Activated T-helper 1 cell treated with anti-CD3 and anti-CD28 coated beads, Interleukin-2, amount 50 U/mL, for 16 hours (primary cell): ENCODE results near the gene IZUMO4.
"Not testable (repeated sequence)": the region's sequence is repeated elsewhere in the genome, so short reads cannot be mapped to it uniquely, and the experiment has no call there.

Experiments
- DNase-seq, 2 donors: peaks; one replicate each; pipeline ENCODE4 v3.0.0-alpha.2; 2020; ENCODE audit warnings: low read depth in 1 of 2, low spot score in 1 of 2

The IZUMO4 gene

DNA sequence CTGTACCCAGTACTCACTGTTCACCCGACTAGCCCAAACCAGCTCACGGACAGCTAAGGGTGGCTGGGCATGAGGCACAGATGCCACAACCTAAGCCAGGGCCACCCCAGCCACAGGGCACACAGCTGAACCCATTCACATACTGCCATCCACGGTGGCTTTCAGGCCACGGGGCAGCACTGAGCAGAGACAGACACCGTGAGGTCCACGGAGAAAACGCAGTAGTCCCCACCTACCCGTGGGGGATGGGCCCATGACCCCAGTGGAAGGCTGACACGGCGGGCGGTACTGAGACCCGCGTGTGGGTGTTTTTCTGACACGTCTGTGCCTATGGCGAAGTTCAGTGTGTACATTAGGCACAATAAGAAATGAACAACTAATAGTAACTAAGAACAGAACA lies 25.5 kb downstream of the IZUMO4 start:
- no peak for DNase-seq

DNA sequence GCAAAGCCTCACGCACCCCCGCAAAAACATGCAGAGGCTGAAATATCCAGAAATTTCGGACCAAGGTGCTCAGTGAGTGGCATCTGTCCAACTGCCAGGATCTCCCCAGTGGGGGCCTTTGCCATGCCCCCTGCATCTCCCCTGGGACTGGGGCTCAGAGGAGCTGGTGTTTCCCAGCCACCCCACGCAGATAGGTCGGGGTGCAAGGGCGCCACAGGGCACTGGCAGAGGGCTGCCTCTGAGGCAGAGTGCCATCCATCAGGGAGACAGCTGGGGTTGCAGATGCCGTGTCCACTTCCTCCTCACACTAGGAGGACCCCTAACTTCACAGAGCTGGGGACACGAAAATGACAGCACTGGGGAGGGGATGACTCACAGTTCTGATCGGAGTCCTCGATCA lies 26.3 kb downstream of the IZUMO4 start:
- DNase-seq, result no peak

DNA sequence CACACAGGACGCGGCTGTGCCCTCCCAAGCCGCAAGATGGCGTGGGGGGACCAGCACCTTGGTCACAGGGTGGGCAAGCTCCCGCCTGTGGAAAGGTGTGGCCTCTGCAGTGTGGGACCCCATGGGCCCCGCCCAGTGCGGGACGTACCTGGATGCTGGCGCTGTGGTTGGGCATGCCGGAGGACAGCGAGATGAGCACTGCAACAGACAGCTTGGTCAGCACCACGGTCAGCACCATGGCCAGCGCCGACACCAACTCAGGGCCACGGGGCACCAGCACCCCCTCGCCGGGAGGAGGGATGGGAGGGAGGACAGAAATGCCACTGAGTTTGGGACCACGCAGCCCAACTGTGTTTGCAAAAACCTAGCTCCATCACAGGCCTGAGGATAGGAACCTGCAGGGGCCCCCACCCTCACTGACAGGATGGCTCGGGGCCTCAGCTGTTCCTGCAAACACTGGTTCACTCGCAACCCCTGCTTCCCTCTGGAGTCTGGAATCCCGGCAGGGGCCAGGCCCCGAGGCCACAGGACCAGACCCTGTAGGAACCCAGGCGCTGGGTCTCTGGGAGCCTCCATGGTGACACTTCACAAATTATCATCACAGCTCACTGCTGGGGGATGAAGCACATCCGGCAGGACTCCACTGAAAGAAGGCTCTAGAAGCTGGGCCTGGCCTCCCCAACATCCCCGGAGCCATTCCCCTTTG lies 27.1 kb downstream of the IZUMO4 start:
- DNase-seq, result no peak

DNA sequence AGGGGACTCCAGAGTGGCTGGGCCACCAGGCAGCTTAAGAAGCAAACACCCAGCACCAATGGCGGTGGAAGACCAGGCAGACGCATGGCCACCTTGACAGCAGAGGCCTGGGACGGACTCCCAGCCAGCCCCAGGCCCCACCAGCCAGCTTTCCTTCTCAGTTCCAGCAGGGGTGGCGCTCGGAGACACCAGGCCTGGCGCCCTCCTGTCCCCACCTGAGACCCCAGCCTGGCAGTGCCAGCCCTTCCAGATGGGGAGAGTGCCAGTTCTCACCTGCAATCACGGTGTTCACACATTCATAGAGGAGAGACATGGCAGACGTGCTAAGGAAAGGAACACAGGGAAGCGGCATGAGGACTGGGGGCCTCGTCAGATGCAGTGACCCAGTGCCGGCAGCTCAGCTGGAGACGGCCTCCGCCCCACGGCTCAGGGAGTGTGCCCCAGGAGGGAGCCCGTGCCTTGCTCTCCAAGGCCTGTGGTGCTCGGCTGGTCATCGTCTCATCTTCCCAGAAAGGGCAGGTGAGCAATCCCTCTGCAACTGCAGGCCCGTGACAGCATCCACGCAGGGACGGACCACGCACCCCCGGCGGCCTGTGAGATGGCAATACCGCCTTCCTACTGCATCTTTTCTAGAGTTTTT lies 30.3 kb downstream of the IZUMO4 start:
- no peak for DNase-seq

DNA sequence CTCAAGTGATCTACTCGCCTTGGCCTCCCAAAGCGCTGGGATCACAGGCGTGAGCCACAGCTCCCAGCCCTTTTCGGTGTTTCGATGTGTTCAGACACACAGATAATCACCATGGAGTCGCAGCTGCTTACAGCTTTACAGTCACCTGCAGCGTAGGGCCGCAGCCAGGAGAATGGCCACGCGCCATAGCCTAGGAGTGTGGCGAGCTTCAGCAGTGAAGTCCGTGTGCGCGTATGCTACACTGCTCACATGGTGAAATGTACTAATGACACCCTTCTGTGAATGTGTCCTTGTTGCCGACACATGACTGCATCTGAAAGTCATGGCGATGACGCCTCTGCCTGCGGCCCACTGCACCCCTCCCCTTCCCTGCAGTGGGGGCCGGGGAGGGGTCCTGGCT lies 31.0 kb downstream of the IZUMO4 start:
- no peak for DNase-seq

DNA sequence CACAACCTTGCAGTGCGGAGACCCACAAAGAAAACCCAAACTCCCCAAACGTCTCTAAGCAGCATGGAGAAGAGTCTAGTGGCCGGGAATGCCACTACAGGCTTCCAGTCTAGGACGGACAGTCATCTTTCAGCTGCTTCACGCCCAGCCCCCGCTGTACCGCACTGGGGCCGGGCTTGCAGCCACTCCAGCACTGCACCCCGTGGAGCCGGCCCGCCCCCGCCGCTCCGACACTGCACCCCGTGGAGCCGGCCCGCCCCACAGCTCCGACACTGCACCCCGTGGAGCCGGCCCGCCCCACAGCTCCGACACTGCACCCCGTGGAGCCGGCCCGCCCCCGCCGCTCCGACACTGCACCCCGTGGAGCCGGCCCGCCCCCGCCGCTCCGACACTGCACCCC lies 31.5 kb downstream of the IZUMO4 start:
- DNase-seq, result not testable (repeated sequence)

DNA sequence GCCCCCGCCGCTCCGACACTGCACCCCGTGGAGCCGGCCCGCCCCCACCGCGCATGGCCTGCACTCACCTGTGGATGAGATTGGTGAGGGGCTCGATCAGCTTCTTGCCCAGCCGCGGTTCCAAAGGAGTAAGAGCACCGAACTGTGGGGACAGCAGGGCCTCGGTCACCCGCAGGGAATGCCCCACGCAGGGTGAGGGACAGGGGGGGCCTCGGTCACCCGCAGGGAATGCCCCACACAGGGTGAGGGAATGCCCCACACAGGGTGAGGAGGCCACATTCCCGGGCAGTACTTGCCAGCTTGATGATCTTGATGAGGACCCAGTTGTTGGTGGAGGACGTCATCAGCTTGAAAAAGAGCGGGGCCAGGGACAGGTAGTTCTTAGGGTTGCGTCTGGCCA lies 32.3 kb downstream of the IZUMO4 start:
- DNase-seq, result no peak

DNA sequence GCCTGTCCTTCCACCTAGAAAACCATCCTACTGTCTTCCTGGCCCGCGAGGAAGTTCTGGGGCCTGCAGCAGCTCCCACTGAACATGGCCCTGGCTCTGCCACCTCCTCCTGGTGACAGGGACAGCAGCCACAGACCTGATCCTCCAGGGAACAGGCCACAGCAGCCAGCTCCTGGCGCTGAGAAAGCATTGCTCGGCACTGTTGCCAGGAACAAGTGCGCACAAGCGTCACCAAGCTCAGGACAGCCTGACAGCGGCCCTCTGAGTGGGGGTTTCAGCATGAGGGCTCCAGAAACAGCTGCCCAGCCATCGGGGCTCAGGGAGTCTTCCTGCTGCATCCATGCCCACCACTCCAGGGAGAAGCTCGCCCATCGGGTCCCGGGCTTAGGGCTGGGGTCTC lies 32.8 kb downstream of the IZUMO4 start:
- DNase-seq, result no peak

DNA sequence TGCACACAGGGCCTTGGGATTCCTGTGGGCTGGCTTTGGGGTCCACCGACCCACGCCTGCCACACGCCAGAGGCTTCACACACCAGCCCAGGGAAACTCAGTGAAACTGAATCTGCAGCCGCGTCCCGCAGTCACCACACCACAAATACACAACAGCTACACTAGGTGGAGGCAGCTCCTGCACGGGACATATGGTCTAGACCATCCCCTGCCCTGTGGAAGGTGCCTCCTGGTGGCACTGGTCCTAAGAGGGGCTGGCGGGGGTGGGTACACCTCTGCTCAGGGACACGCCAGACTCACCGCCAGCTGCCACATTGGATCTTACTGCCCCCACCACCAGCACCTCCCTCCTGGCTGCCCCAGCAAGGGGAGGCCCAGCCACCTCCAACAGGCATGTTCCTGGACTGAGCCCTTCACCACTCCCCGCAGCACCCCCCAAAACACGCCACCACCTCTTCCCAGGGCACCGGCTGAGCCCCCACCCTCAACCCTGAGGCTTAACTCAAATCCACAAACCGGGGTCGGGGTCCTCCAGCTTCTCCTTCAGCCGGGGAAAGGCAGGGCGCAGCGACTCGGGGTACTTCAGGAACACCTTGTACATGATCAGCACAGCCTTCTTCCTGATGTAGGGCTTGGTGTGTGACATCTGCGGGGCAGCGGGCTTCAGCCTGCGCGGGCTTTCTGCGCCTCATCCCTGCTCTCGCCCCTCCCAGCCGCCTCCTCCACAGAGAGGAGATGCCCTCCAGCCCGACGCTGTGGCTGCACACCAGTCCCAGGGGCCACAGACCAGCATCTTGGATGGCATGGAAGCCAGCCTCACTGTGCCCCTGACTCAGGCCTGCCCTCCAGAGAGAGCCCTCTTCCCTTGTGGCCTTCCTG lies 33.4 kb downstream of the IZUMO4 start:
- no peak for DNase-seq

DNA sequence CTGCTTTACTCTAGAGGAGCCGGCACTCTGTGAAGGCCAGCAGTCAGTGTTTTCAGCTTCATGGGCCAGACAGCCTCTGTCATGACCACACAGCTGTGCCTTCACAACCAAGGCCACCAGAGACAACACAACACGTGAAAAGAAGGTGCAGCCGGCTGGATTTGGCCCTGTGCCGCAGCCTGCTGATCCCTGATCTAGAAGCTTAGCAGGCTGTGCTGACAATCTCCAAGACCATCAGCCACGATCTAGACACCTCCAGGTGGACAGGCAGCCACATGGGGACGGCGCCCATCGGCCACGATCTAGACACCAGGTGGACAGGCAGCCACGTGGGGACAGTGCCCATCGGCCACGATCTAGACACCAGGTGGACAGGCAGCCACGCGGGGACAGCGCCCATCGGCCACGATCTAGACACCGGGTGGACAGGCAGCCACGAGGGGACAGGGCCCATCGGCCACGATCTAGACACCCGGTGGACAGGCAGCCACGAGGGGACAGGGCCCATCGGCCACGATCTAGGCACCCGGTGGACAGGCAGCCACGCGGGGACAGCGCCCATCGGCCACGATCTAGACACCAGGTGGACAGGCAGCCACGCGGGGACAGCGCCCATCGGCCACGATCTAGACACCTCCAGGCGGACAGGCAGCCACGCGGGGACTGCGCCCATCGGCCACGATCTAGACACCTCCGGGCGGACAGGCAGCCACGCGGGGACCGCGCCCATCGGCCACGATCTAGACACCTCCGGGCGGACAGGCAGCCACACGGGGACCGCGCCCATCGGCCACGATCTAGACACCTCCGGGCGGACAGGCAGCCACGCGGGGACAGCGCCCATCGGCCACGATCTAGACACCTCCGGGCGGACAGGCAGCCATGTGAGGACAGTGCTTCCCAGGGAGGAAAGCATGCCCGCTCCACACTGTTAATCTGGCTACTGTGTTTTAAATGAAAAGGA lies 34.6 kb downstream of the IZUMO4 start:
- DNase-seq, result not testable (repeated sequence)

DNA sequence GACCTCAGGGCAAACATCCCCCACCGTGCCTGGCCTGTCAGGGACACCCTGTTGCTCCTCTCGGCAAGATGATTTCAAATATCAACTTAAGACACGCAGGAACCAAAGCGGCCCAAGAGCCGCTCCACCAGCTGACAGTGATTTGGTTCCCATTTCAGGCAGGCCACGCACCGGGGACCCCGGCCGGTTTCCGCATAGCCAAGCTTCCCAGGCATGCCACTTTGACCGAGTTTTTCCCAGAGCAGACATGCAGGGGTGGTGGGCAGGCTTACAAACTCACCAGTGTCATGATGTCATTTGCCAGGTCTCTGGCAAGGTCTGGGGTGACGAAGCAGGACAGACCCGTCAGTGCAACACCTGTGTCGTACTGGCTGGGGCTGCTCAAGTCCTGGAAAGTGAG lies 35.5 kb downstream of the IZUMO4 start:
- DNase-seq, result no peak

DNA sequence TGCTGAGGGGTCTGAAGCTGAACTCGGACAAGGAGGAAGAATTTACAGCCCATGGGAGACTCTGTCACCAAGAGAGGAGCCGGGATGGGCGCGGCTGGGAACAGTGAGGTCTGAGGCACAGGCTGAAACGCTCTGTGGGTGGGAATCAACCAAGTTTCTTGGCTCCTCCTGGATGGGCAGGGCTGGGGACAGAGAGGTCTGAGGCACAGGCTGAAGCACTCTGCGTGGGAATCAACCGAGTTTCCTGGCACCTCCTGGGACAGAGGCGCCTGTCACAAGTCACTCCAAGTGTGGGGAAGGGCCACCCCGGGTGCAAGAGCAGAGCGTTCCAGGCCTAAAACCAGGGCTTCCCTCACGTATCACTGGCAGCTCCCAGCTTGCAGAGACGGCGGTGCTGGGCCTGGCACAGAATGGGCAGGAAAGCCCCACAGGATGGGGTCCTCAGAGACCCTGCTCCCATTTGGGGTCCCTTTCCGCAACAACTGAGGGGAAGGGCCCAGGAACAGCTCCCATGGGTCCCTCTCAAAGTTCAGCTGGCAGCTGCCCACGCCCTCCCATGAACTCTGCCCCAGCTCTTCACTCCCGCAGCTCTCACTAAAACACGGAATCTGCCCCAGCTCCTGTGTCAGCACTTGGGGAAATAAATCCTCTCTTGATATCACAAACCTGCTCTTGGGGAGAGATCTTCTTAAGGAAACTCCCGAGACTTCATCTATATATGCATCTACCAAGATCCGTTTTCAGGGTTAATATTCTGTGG lies 36.2 kb downstream of the IZUMO4 start:
- no peak for DNase-seq

DNA sequence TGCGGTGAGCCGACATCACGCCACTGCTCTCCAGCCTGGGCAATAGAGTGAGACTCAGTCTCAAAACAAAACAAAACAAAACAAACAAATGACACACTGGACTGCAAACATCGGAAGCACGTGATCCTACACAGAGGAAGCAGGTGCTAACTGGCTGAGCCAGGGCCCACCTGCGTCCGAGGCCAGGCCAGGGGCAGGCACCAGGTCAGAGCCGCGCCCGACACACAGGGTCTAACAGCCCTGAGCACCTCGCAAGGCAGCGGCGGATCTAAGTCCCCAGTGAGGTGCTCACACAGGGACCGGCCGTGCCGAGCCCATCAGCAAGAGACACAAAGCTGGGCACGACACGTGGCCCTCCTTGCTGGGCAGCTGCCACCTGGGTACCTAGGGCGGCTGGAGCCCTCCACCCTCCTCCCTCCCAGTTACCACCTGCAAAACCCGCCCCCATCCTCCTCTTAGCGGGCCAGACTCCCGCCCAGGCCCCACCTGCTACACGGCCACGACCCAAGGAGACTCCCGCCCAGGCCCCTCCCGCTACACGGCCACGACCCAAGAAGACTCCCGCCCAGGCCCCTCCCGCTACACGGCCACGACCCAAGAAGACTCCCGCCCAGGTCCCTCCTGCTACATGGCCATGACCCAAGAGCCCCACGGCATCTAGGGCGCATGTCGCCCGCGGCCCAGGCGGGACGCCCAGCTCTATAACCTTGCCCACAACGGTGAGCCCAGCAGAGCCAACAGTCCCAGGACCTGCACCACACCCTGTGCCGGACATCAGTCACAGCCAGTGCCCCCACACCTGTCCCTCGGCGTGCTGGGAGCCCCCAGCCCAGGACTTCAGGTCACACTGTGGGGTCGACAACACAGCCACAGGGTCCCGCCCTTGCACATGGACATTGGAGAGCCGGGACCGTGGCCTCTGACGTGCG lies 39.0 kb downstream of the IZUMO4 start:
- no peak for DNase-seq

DNA sequence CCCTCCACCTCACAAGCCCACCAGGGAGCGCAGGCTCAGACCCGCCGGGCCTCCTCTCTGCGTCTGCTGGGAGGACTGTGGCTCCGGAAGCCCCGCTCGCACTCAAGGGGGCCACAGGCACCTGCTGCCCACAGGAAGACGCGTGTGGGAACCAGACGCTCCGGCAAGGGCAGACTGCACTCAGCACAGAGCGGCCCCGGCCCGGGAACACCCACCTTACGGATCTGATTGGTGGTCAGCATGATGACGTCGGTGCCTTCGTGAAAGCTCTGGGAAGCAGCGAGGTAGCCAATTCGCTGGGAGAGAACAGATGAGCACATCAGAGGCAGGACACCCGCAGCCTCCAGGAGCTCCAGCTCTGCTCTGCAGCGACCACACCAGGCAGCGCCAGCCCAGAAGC lies 40.1 kb downstream of the IZUMO4 start:
- no peak for DNase-seq

DNA sequence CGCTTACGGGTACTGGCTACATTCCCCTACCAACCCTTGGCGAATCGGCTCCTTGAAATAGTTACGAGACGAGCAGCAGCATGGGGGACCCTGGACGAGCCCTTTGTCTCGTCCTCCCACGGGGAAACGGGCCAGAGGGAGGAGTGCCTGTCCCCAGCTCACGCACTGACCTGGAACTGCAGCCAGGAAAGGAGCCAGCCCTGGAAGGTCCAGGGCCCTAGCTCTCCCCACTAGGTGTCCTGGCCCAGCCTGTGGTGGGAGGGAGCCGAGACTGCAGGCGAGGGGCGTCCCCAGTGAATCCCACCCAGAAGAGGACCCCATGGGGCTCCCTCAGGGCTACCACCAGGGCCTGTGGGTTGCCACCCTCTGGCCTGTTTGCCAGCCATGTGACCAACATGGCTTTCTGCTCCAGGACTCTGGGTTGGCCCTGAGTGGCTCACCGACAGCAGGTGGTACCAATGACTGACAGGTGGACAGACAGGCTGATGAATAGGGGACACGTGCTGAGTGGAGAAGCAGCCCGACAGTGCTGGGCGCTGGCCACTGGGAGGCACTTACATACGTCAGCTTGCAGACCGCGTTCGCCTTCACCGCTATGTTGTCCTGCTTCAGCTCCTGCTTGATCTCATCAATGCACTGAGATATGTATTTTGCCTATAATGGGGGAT lies 41.5 kb downstream of the IZUMO4 start:
- no peak for DNase-seq

DNA sequence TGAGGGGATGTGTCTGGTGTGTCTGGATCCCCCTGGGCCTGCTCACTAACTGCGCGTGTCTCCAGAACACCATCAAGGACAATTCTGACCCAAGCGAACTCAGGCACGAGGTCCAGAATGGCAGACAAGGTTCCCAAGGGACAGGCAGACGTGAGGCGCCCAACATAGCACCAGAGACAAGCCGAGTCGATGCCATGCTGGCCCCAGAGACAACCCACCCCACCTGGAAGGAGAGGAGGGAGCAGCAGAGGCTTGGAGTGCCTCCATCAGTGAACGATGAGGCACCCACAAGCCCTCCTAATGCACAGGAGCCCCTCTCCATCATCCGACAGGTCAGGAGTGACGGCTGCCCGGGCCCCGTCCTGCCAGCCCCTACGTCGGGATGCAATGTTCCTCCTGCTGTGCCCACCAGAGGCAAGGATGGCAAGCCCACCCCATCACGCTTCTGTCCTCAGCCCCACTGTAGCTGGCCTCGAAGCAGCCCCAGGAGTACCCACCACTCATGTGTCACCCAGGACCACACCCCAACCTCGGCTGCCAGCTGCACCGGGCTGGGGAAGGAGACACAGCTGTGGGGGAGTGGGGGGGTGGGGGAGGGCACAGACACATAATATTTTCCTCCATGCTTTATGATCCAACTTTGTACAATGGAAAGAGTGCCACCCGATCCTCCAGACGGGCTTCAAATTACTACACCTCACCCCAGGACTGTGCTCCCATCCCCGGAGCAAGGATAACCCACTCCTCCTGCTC lies 42.8 kb downstream of the IZUMO4 start:
- DNase-seq, result no peak

DNA sequence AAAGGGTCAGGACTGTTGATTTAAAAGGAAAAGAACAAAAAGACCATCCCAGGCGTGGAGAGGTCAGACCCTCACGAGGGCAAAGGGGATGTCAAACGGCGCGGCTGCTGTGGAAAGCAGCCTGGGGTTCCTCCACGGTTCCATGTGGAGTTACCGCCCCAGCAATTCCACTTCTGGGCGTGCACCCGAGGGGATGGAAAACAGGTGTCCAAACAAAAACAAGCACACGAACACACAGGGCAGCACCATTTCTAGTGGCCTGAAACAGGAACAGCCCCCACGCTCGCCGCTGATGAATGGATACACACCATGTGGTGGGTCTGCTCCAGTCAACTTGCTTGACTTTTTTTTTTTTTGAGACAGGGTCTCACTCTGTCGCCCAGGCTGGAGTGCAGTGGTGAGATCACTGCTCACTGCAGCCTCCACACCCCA lies 43.4 kb downstream of the IZUMO4 start:
- DNase-seq, result no peak
